ENCODE results near the gene IMPDH2.

The IMPDH2 gene

DNA sequence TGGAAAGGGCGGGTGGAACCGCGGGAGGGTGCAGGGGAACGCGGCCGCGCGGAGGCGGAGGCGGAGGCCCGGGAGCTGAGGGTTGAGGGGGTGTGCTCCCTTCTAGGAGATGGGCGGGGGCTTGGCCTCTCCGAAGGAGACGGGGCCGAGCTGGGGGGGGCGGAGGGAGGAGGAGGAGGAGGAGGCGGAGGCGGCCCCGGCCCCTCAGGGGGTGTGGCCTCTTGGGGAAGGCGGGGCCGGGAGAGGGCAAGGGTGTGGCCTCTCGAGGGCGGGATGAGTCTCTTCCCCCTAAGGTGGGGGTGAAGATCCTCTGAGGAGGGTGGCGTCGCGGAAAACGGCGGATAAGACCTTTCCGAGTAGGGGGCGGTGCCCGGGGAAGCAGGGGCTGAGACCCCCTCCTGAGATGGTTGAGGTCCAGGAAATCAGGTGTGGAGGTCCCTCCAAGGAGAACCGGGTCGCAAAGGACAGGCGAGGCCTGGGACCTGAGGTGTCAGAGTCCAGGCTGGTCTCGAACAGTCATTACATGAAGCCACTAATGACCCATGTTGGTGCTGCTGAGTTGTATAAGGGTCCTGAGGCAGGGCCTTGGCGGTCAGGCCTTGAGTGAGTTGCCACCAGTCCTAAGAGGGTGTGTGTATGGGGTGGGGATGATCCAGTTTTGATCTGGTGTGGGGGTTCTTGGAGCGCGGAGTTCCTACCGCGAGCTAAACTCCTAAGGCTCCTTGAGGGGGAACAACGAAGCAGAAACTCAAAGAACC, 21.2 kb downstream of the IMPDH2 start:
- Histone ChIP-seq H3K4me1 (ENCODE audit: control insufficient read depth, insufficient read depth, low read length) (no peaks in the 10 kb centered on the region), H3K4me3 (ENCODE audit: low read depth, low read length) (peak overlapping the region; percentile 74), H3K27ac (ENCODE audit: extremely low read depth, low read depth, low read length) (peak overlapping the region; percentile 93), H3K36me3 (ENCODE audit: control insufficient read depth in 2 of 2, insufficient read depth in 1 of 2, low read length in 2 of 2) (peaks cover 3 to 25% of the 10 kb centered on the region in 2 experiments; a peak in 2 of 3 replicates), H3K9me3 (ENCODE audit: control insufficient read depth, insufficient read depth, low read depth, low read length) (no peaks in the 10 kb centered on the region)
- ChIA-PET CTCF (interaction anchor here (0.7 to 3.8 kb wide), 9 partner anchors 8 to 20 kb away, joined by 3 to 20 read pairs (median 5); partner anchors contain the start of genes NDUFAF3 and P4HTM), POLR2A (interaction anchor here (0.6 to 4.4 kb wide), 18 partner anchors 12 to 606 kb away, joined by 3 to 141 read pairs (median 6); partner anchors contain the start of genes ARIH2, DALRD3, IMPDH2 and IP6K2)
- TF ChIP-seq PATZ1 (tag by site-specific recombination; IDR thresholded peaks at IDR 0.05) (peak; percentile 50), ZFHX2 (tag by site-specific recombination; conservative IDR thresholded peaks at IDR 0.05) (peak; percentile 85), ZNF791 (tag by site-specific recombination; IDR thresholded peaks at IDR 0.05) (no peak), ZFP69B (tag by site-specific recombination; IDR thresholded peaks at IDR 0.05) (no peak), ZNF37A (tag by site-specific recombination; IDR thresholded peaks at IDR 0.05) (no peak), MZF1 (tag by site-specific recombination; IDR thresholded peaks at IDR 0.05; ENCODE audit: borderline replicate concordance) (0 out of 2 replicates have a peak, but pooled peaks have one; percentile 0), PBX3 (CRISPR knock-in tag; IDR thresholded peaks at IDR 0.05) (no peak), ZNF501 (tag by site-specific recombination; IDR thresholded peaks at IDR 0.05) (peak; percentile 2; the same call in 1 of the 2 replicates), ZNF394 (tag by site-specific recombination; IDR thresholded peaks at IDR 0.05; ENCODE audit: borderline replicate concordance) (0 out of 2 replicates have a peak, but pooled peaks have one; percentile 1), KLF8 (tag by site-specific recombination; IDR thresholded peaks at IDR 0.05) (peak; percentile 58), ZFP37 (tag by site-specific recombination; IDR thresholded peaks at IDR 0.05) (peak; percentile 5; the same call in 1 of the 2 replicates), GLI4 (tag by site-specific recombination; IDR thresholded peaks at IDR 0.05) (0 out of 2 replicates have a peak, but pooled peaks have one; percentile 3), SP3 (tag by site-specific recombination; IDR thresholded peaks at IDR 0.05) (peak; percentile 83), OSR2 (tag by site-specific recombination; IDR thresholded peaks at IDR 0.05) (0 out of 2 replicates have a peak, but pooled peaks have one; percentile 4), ZIC2 (tag by site-specific recombination; IDR thresholded peaks at IDR 0.05) (no peak), ZBTB48 (tag by site-specific recombination; IDR thresholded peaks at IDR 0.05) (0 out of 2 replicates have a peak, but pooled peaks have one; percentile 16), KLF9 (tag by site-specific recombination; IDR thresholded peaks at IDR 0.05; ENCODE audit: low read depth) (peak; percentile 93), ZNF18 (tag by site-specific recombination; IDR thresholded peaks at IDR 0.05) (no peak), SP2 (tag by site-specific recombination; IDR thresholded peaks at IDR 0.05) (peak; percentile 62), KLF1 (tag by site-specific recombination; IDR thresholded peaks at IDR 0.05) (peak; percentile 69), ZNF366 (tag by site-specific recombination; conservative IDR thresholded peaks at IDR 0.05) (0 out of 2 replicates have a peak, but pooled peaks have one; percentile 7), EGR2 (tag by site-specific recombination; IDR thresholded peaks at IDR 0.05; ENCODE audit: low read depth) (peak; percentile 83), ZNF513 (tag by site-specific recombination; IDR thresholded peaks at IDR 0.05) (peak; percentile 51; the same call in 1 of the 2 replicates), ZNF2 (tag by site-specific recombination; IDR thresholded peaks at IDR 0.05) (0 out of 2 replicates have a peak, but pooled peaks have one; percentile 9)
- TF ChIP-seq, protein P1, sequence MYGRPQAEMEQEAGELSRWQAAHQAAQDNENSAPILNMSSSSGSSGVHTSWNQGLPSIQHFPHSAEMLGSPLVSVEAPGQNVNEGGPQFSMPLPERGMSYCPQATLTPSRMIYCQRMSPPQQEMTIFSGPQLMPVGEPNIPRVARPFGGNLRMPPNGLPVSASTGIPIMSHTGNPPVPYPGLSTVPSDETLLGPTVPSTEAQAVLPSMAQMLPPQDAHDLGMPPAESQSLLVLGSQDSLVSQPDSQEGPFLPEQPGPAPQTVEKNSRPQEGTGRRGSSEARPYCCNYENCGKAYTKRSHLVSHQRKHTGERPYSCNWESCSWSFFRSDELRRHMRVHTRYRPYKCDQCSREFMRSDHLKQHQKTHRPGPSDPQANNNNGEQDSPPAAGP (tag by site-specific recombination; IDR thresholded peaks at IDR 0.05), result 0 out of 2 replicates have a peak, but pooled peaks have one; percentile 12
- TF ChIP-seq, protein P2, sequence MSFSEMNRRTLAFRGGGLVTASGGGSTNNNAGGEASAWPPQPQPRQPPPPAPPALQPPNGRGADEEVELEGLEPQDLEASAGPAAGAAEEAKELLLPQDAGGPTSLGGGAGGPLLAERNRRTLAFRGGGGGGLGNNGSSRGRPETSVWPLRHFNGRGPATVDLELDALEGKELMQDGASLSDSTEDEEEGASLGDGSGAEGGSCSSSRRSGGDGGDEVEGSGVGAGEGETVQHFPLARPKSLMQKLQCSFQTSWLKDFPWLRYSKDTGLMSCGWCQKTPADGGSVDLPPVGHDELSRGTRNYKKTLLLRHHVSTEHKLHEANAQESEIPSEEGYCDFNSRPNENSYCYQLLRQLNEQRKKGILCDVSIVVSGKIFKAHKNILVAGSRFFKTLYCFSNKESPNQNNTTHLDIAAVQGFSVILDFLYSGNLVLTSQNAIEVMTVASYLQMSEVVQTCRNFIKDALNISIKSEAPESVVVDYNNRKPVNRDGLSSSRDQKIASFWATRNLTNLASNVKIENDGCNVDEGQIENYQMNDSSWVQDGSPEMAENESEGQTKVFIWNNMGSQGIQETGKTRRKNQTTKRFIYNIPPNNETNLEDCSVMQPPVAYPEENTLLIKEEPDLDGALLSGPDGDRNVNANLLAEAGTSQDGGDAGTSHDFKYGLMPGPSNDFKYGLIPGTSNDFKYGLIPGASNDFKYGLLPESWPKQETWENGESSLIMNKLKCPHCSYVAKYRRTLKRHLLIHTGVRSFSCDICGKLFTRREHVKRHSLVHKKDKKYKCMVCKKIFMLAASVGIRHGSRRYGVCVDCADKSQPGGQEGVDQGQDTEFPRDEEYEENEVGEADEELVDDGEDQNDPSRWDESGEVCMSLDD (tag by site-specific recombination; IDR thresholded peaks at IDR 0.05), result 0 out of 2 replicates have a peak, but pooled peaks have one; percentile 13

All from HEK293 (cell line).